K562 (cell line): ENCODE data around the gene SEMA5A. TPM values are rescaled to one million over a fixed set of nuclear protein-coding genes. Genes with fewer than 3 reads are reported as not detected.

Experiments
- ATAC-seq: fragments of 200-7000 bp; cut with Tn5 transposase; 3 replicates; pipeline ENCODE4 v1.9.1; 2020; ENCODE audit warnings: moderate library complexity
- BruUV-seq: library from RNA; stranded (reverse); fragments of 400-500 nt; replicated peaks from 2 replicates; lab custom pipeline; 2021; lab: Mats Ljungman, UMichigan
- CTCF ChIA-PET: fragments of 300-600 bp; formaldehyde crosslinking; extraction: SDS; loops from one replicate; lab custom pipeline; 2021; ENCODE audit warnings: low intra/inter-chr PET ratio; lab: Yijun Ruan, JAX
- POLR2A ChIA-PET: fragments of 300-600, 350-650 bp; sonication (Branson Sonifier 250); formaldehyde crosslinking; extraction: SDS; loops from one replicate; lab custom pipeline; 2021; ENCODE audit warnings: antibody characterized with exemption, inconsistent platforms; lab: Yijun Ruan, JAX
- DNase-seq, 4 experiments: peaks; one replicate each; pipeline versions ENCODE4 v3.0.0 to v3.0.0-alpha.2; 2011 to 2018; ENCODE audit warnings: low spot score in 3 of 4, mixed read lengths in 3 of 4; ENCODE audit errors: extremely low read depth in 1 of 4
- FAIRE-seq: peaks from 2 replicates; lab custom pipeline; 2011; peaks lifted over from hg19 to GRCh38; lab: Jason Lieb, UNC
- H2AFZ ChIP-seq: 2 replicates; pipeline ENCODE4 v1.6.0; 2011; ENCODE audit warnings: low read depth, low read length, control low read depth, inconsistent platforms
- H3K27ac ChIP-seq: fragments of 200-600 bp; 3 replicates; pipeline ENCODE4 v1.8.0; 2011; ENCODE audit warnings: low read depth, mild to moderate bottlenecking, control low read depth, inconsistent platforms, low read length, moderate library complexity, mixed read lengths; ENCODE audit errors: extremely low read depth
- H3K27me3 ChIP-seq, 2 experiments: fragments of 300-600 bp in 1 of 2; 2 replicates in 1 of 2; 3 replicates in 1 of 2; pipeline versions ENCODE4 v1.6.0 to v1.8.0; 2011; ENCODE audit warnings: inconsistent platforms in 2 of 2, low read length in 2 of 2, mild to moderate bottlenecking in 1 of 2, mixed read lengths in 1 of 2, moderate library complexity in 1 of 2; ENCODE audit not compliant: control insufficient read depth in 2 of 2, insufficient read depth in 2 of 2
- H3K36me3 ChIP-seq: fragments of 300-600 bp; 3 replicates; pipeline ENCODE4 v1.8.0; 2011; ENCODE audit warnings: mild to moderate bottlenecking, low read length, inconsistent platforms; ENCODE audit not compliant: control insufficient read depth, insufficient read depth
- H3K4me1 ChIP-seq, 2 experiments: fragments of 200-600 bp in 1 of 2; replicated peaks in 1 of 2; 2 replicates in 1 of 2; 3 replicates in 1 of 2; pipeline versions ENCODE4 v1.5.1 to v1.8.0; 2011; ENCODE audit warnings: inconsistent platforms in 2 of 2, low read length in 2 of 2, mild to moderate bottlenecking in 1 of 2, mixed read lengths in 1 of 2, moderate library complexity in 1 of 2; ENCODE audit not compliant: control insufficient read depth in 2 of 2, insufficient read depth in 2 of 2
- H3K4me2 ChIP-seq: 2 replicates; pipeline ENCODE4 v1.6.1; 2011; ENCODE audit warnings: low read length, control low read depth, inconsistent platforms, mixed read lengths; ENCODE audit not compliant: insufficient read depth
- H3K4me3 ChIP-seq: fragments of 200-600 bp; sonication (generic), shearing (Covaris generic); 2 replicates; pipeline ENCODE4 v1.5.1; 2016; ENCODE audit warnings: control low read depth, inconsistent platforms
- H3K79me2 ChIP-seq: fragments of 200-600 bp; 3 replicates; pipeline ENCODE4 v1.8.0; 2011; ENCODE audit warnings: low read length, inconsistent platforms; ENCODE audit not compliant: control insufficient read depth, insufficient read depth
- H3K9ac ChIP-seq, 2 experiments: 2 replicates each; pipeline versions ENCODE4 v1.6.0 to v1.6.1; 2011; ENCODE audit warnings: low read depth in 2 of 2, low read length in 2 of 2, control low read depth in 1 of 2, inconsistent platforms in 1 of 2, mild to moderate bottlenecking in 1 of 2, mixed read lengths in 1 of 2; ENCODE audit not compliant: insufficient read depth in 1 of 2
- H3K9me1 ChIP-seq: one replicate; pipeline ENCODE4 v1.6.0; 2011; ENCODE audit warnings: inconsistent platforms, mild to moderate bottlenecking, low read length, moderate library complexity; ENCODE audit not compliant: control insufficient read depth, insufficient read depth
- H3K9me3 ChIP-seq: replicated peaks from 2 replicates; pipeline ENCODE4 v1.5.1; 2011; ENCODE audit warnings: low read depth, low read length, inconsistent platforms; ENCODE audit not compliant: control insufficient read depth, insufficient read depth
- H4K20me1 ChIP-seq: replicated peaks from 2 replicates; pipeline ENCODE4 v1.6.1; 2011; ENCODE audit warnings: low read length, inconsistent platforms, mixed read lengths; ENCODE audit not compliant: control insufficient read depth, insufficient read depth
- CBX1 ChIP-seq: sonication (generic); IDR thresholded peaks from 2 replicates; pipeline ENCODE4 v1.6.1; 2016; ENCODE audit warnings: antibody characterized with exemption, low read depth, mild to moderate bottlenecking
- CCAR2 ChIP-seq: fragments of 200-400 bp; formaldehyde crosslinking; IDR thresholded peaks from 2 replicates; pipeline ENCODE4 v1.6.1; 2017; ENCODE audit warnings: mild to moderate bottlenecking, low read depth, low read length
- CREB3 ChIP-seq: fragments of 450-650 bp; conservative IDR thresholded peaks from 2 replicates; pipeline ENCODE4 v1.6.1; 2016; ENCODE audit warnings: missing genetic modification characterization, low read depth, mild to moderate bottlenecking, missing compliant biosample characterization, moderate library complexity
- CREM ChIP-seq: IDR thresholded peaks from 2 replicates; pipeline ENCODE4 v1.6.1; 2014; ENCODE audit warnings: antibody characterized with exemption, low read depth
- DEAF1 ChIP-seq: fragments of 450-650 bp; formaldehyde crosslinking; IDR thresholded peaks from 2 replicates; pipeline ENCODE4 v1.4.0; 2020; ENCODE audit warnings: mild to moderate bottlenecking, moderate library complexity
- FOXA1 ChIP-seq: fragments of 450-650 bp; IDR thresholded peaks from 2 replicates; pipeline ENCODE4 v1.6.1; 2016; ENCODE audit warnings: mild to moderate bottlenecking, borderline replicate concordance
- HBP1 ChIP-seq: fragments of 450-650 bp; formaldehyde crosslinking; IDR thresholded peaks from 2 replicates; pipeline ENCODE4 v1.4.0; 2022; ENCODE audit warnings: missing genetic modification characterization
- HDGF ChIP-seq: fragments of 450-650 bp; IDR thresholded peaks from 2 replicates; pipeline ENCODE4 v1.6.1; 2016
- HNRNPH1 ChIP-seq: fragments of 200-400 bp; formaldehyde crosslinking; optimal IDR thresholded peaks from 2 replicates; pipeline ENCODE3; 2017; ENCODE audit warnings: low read depth, mild to moderate bottlenecking, low read length, moderate library complexity
- ID3 ChIP-seq, 2 experiments: fragments of 250-450 bp in 1 of 2; fragments of 450-650 bp in 1 of 2; sonication (Bioruptor Pico) in 1 of 2; IDR thresholded peaks; 2 replicates each; pipeline versions ENCODE4 v1.6.1 to v1.8.0; 2016 to 2021; ENCODE audit warnings: mild to moderate bottlenecking in 2 of 2, moderate library complexity in 2 of 2, missing compliant biosample characterization in 1 of 2, missing genetic modification characterization in 1 of 2
- NFIX ChIP-seq: fragments of 250-450 bp; sonication (Bioruptor Pico); IDR thresholded peaks from 2 replicates; pipeline ENCODE4 v1.4.0; 2020; ENCODE audit warnings: low read depth, mild to moderate bottlenecking, moderate library complexity
- POLR2B ChIP-seq: fragments of 450-650 bp; IDR thresholded peaks from 2 replicates; pipeline ENCODE4 v1.6.1; 2018; ENCODE audit warnings: low read depth; ENCODE audit not compliant: partially characterized antibody
- TAF7 ChIP-seq: fragments of 450-650 bp; IDR thresholded peaks from 2 replicates; pipeline ENCODE4 v1.6.1; 2016; ENCODE audit warnings: missing genetic modification characterization, missing compliant biosample characterization
- TAL1 ChIP-seq: fragments of 450-650 bp; IDR thresholded peaks from 2 replicates; pipeline ENCODE4 v1.6.1; 2016; ENCODE audit warnings: mild to moderate bottlenecking
- TRIM24 ChIP-seq, 2 experiments: fragments of 450-650 bp; IDR thresholded peaks; 2 replicates each; pipeline ENCODE4 v1.6.1; 2016
- ZBTB2 ChIP-seq: fragments of 450-650 bp; IDR thresholded peaks from 2 replicates; pipeline ENCODE4 v1.6.1; 2016; ENCODE audit warnings: antibody characterized with exemption
- ZNF232 ChIP-seq: sonication (generic); formaldehyde crosslinking; IDR thresholded peaks from 2 replicates; pipeline ENCODE4 v1.8.0; 2022; ENCODE audit warnings: mild to moderate bottlenecking, missing genetic modification reagents
- WGBS: fragments of 100-300 bp; shearing (Covaris generic); methylation state at CpG from one replicate; pipeline ENCODE4 v1.1.6; 2016; ENCODE audit warnings: low coverage, mixed read lengths; ENCODE audit not compliant: insufficient coverage; ENCODE audit errors: missing lambda C conversion rate; 5-methylcytosine and 5-hydroxymethylcytosine counted together
- in situ Hi-C: fragments of 300-500 bp; cut with MboI; formaldehyde crosslinking; loops from 4 replicates; pipeline ENCODE4 v1.15.0; 2018; ENCODE audit warnings: inconsistent platforms, mixed read lengths
- intact Hi-C: fragments of 100-400 bp; cut with micrococcal nuclease; formaldehyde crosslinking; loops from 2 replicates; pipeline ENCODE4 v1.14.2; 2022
- polyA plus RNA-seq, 8 experiments: library from polyadenylated mRNA; depleted of rRNA in 4 of 8; stranded (reverse) in 5 of 8; unstranded in 3 of 8; fragments of >200 nt; fragmentation: Nextera tagmentation in 2 of 8; fragmentation: Illumina TruSeq in 1 of 8; extraction: Ambion mirVana in 2 of 8; extraction: Trizol in 1 of 8; gene quantifications; 2 replicates each; pipeline versions ENCODE4 v1.2.1 to v1.2.3, GENCODE V29; 2011 to 2014; ENCODE audit warnings: inconsistent platforms in 1 of 8, missing spikeins in 1 of 8
- total RNA-seq, 7 experiments: library from RNA; depleted of rRNA in 6 of 7; stranded (reverse); fragments of >200 nt in 6 of 7; fragmentation: Illumina TruSeq in 2 of 7; extraction: Trizol in 2 of 7; gene quantifications; 2 replicates each; pipeline versions ENCODE4 v1.2.1 to v1.2.3, GENCODE V29; 2011 to 2021; ENCODE audit warnings: low replicate concordance in 1 of 7
- TF ChIP-seq, protein P1 (sequence below): sonication (generic); formaldehyde crosslinking; IDR thresholded peaks from 2 replicates; pipeline ENCODE4 v1.9.0; 2022; ENCODE audit warnings: mild to moderate bottlenecking, missing genetic modification reagents

Gene SEMA5A
- total and polyA plus RNA-seq, 9 of the 15 experiments (the other 6 are each of a cell fraction or from before 2014, with no cell fraction given): 0.02 TPM; not detected in 8

- CTCF ChIA-PET: no interaction called here
- intact Hi-C loops (no loop called here), in situ Hi-C loops (no loop called here)
- Histone ChIP-seq H3K27me3 (no peaks in the 10 kb centered on the region), H3K4me1 (no peaks in the 10 kb centered on the region), H3K79me2 (no peaks in the 10 kb centered on the region), H3K9me1 (no peaks in the 10 kb centered on the region), H3K4me2 (no peak overlapping the region), H4K20me1 (no peaks in the 10 kb centered on the region), H3K9ac (no peak overlapping the region), H2AFZ (no peak overlapping the region), H3K9me3 (no peaks in the 10 kb centered on the region), H3K36me3 (no peaks in the 10 kb centered on the region), H3K27ac (no peak overlapping the region), H3K4me3 (no peak overlapping the region)
- FAIRE-seq (no peak), DNase-seq (no peak), ATAC-seq (no peak)
- BruUV-seq: no TSS peak
- 5% methylated on average over 1 of the region's 1 CpG for WGBS
- POLR2A ChIA-PET: interaction anchor here (0.6 kb wide), 1 partner anchor 198 kb away, joined by 4 read pairs; no protein-coding TSS in a partner anchor
- TF ChIP-seq ZNF232 (CRISPR knock-in tag) (no peak), HNRNPH1 (no peak), ID3 (CRISPR knock-in tag; IDR thresholded peaks at IDR 0.05) (no peak), ID3 (tag; IDR thresholded peaks at IDR 0.05) (no peak), TAL1 (no peak), HDGF (no peak), CBX1 (no peak), CREB3 (no peak), CCAR2 (no peak), HBP1 (CRISPR knock-in tag) (no peak), ZBTB2 (no peak), FOXA1 (no peak), CREM (no peak), POLR2B (no peak), DEAF1 (no peak), TAF7 (tag) (no peak), NFIX (CRISPR knock-in tag) (no peak), TRIM24 (IDR thresholded peaks at IDR 0.05) (no peak)
- TF ChIP-seq, protein P1, sequence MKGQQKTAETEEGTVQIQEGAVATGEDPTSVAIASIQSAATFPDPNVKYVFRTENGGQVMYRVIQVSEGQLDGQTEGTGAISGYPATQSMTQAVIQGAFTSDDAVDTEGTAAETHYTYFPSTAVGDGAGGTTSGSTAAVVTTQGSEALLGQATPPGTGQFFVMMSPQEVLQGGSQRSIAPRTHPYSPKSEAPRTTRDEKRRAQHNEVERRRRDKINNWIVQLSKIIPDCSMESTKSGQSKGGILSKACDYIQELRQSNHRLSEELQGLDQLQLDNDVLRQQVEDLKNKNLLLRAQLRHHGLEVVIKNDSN (CRISPR knock-in tag): no peak
These were observed 424.3 kb downstream of the SEMA5A start for GRCh38 chr5:9121597-9121996.
